ENCODE results near the gene MTARC1.

Gene MTARC1

GRCh38 chr1:220807726-220808125, 21.0 kb downstream of the MTARC1 start:
- no peak for DNase-seq

- no peak for DNase-seq
Measured at GRCh38 chr1:220808345-220809186, 21.9 kb downstream of the MTARC1 start.

- DNase-seq: no peak
Measured at GRCh38 chr1:220809187-220809550, 22.5 kb downstream of the MTARC1 start.

- no peak for DNase-seq
Measured at GRCh38 chr1:220809704-220810103, 23.0 kb downstream of the MTARC1 start.

GRCh38 chr1:220810179-220810653, 23.5 kb downstream of the MTARC1 start:
- DNase-seq: peak; percentile 68

GRCh38 chr1:220810963-220811362, 24.2 kb downstream of the MTARC1 start:
- DNase-seq: no peak

GRCh38 chr1:220811695-220812094, 25.0 kb downstream of the MTARC1 start:
- DNase-seq: no peak

GRCh38 chr1:220812308-220812707, 25.6 kb downstream of the MTARC1 start:
- DNase-seq: no peak

- no peak for DNase-seq
Measured at GRCh38 chr1:220813013-220813412, 26.3 kb downstream of the MTARC1 start.

GRCh38 chr1:220815409-220815808, 28.7 kb downstream of the MTARC1 start:
- no peak for DNase-seq

GRCh38 chr1:220817907-220818306, 31.2 kb downstream of the MTARC1 start:
- no peak for DNase-seq

GRCh38 chr1:220818421-220819173, 31.9 kb downstream of the MTARC1 start:
- no peak for DNase-seq

- no peak for DNase-seq
Measured at GRCh38 chr1:220819467-220820026, 32.8 kb downstream of the MTARC1 start.

- no peak for DNase-seq
Measured at GRCh38 chr1:220824031-220824989, 37.6 kb downstream of the MTARC1 start.

- DNase-seq: no peak
Measured at GRCh38 chr1:220825819-220826551, 39.3 kb downstream of the MTARC1 start.

GRCh38 chr1:220826729-220827128, 40.0 kb downstream of the MTARC1 start:
- no peak for DNase-seq

- no peak for DNase-seq
Measured at GRCh38 chr1:220827445-220828178, 40.9 kb downstream of the MTARC1 start.

GRCh38 chr1:220828179-220828490, 41.4 kb downstream of the MTARC1 start:
- no peak for DNase-seq

GRCh38 chr1:220828950-220829586, 42.4 kb downstream of the MTARC1 start:
- DNase-seq: no peak

- no peak for DNase-seq
Measured at GRCh38 chr1:220833436-220833835, 46.7 kb downstream of the MTARC1 start.

Data from NCI-H1048 (cell line).